Ishikawa (cell line): ENCODE data around the gene SRPX.

Experiments used
- CEBPB ChIP-seq: IDR thresholded peaks from 2 replicates; pipeline ENCODE4 v1.6.1; 2012
- CREB1 ChIP-seq: IDR thresholded peaks from 2 replicates; pipeline ENCODE4 v1.6.1; 2012; ENCODE audit warnings: low read depth
- EGR1 ChIP-seq: IDR thresholded peaks from 2 replicates; pipeline ENCODE4 v1.6.1; 2012
- EP300 ChIP-seq: IDR thresholded peaks from 2 replicates; pipeline ENCODE4 v1.6.1; 2012; ENCODE audit warnings: borderline replicate concordance
- FOXM1 ChIP-seq: IDR thresholded peaks from 2 replicates; pipeline ENCODE4 v1.6.1; 2012; ENCODE audit warnings: low read depth, borderline replicate concordance
- RAD21 ChIP-seq: IDR thresholded peaks from 2 replicates; pipeline ENCODE4 v1.6.1; 2012; ENCODE audit warnings: low read depth
- REST ChIP-seq: IDR thresholded peaks from 2 replicates; pipeline ENCODE4 v1.6.1; 2012; ENCODE audit warnings: low read depth, mild to moderate bottlenecking
- TCF12 ChIP-seq: IDR thresholded peaks from 2 replicates; pipeline ENCODE4 v1.6.1; 2012; ENCODE audit warnings: low read depth
- YY1 ChIP-seq: IDR thresholded peaks from 2 replicates; pipeline ENCODE4 v1.6.1; 2012; ENCODE audit warnings: low read depth
- TF ChIP-seq, protein P1 (sequence below): IDR thresholded peaks from 2 replicates; pipeline ENCODE4 v1.6.1; 2012

DNA sequence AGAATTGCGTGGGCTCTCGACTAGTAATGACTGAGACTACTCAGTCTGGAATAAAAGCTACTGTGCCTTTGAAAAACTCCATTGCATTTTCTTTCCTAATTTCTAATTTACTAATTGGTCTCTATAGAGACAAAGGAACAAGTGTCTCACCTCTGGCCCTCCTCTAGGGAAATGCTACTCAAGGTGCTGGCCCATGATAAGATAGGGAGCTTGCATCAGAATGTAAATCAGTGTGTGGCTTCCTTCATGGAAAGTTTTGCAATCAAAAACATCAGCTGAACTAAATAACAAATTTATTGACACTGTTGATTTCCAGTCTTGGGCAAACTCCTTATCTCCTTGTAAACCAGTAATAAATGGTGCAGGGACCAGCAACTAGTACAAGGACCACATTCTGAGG lies 81.8 kb downstream of the SRPX start:
- TF ChIP-seq CEBPB (no peak), EGR1 (no peak), EP300 (no peak), CREB1 (no peak), YY1 (no peak), FOXM1 (no peak), TCF12 (no peak), REST (no peak), RAD21 (no peak)
- TF ChIP-seq, protein P1, sequence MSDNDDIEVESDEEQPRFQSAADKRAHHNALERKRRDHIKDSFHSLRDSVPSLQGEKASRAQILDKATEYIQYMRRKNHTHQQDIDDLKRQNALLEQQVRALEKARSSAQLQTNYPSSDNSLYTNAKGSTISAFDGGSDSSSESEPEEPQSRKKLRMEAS: no peak
